ENCODE data around the gene NKG7. TPM values are rescaled to one million over a fixed set of nuclear protein-coding genes. Genes with fewer than 3 reads are reported as not detected.

NKG7 gene
- total RNA-seq, 2 experiments from 2014 or later, result 401 to 410 TPM

GRCh38 chr19:51356159-51356801, 16.2 kb downstream of the NKG7 start:
- peaks cover 31% of the 10 kb centered on the region for H3K36me3 Mint-ChIP-seq (ENCODE audit: low read depth)
- H3K9me3 Mint-ChIP-seq (ENCODE audit: insufficient read depth), result no peaks in the 10 kb centered on the region
- H3K4me1 Mint-ChIP-seq (ENCODE audit: low read depth), result peaks cover 41% of the 10 kb centered on the region
- no peak for ATAC-seq
- peak overlapping the region; percentile 30 for H3K27ac Mint-ChIP-seq
- no peak for DNase-seq
- H3K27me3 Mint-ChIP-seq (ENCODE audit: low read depth), result no peaks in the 10 kb centered on the region
- CTCF ChIA-PET, result interaction anchor here (0.6 to 1.2 kb wide), 3 partner anchors 38 to 51 kb away, joined by 3 read pairs; no protein-coding TSS in a partner anchor
- no peak overlapping the region for H3K4me3 Mint-ChIP-seq
- POLR2A ChIA-PET, result interaction anchor here (0.9 to 1.7 kb wide), 3 partner anchors 9 to 1271 kb away, joined by 3 to 4 read pairs (median 3); partner anchors contain the start of gene NKG7

- H3K4me3 Mint-ChIP-seq, result peak overlapping the region; percentile 9
- H3K27ac Mint-ChIP-seq, result peak overlapping the region; percentile 76
- peaks cover 36% of the 10 kb centered on the region for H3K36me3 Mint-ChIP-seq (ENCODE audit: low read depth)
- no peaks in the 10 kb centered on the region for H3K9me3 Mint-ChIP-seq (ENCODE audit: insufficient read depth)
- ChIA-PET CTCF (interaction anchor here (0.8 to 1.2 kb wide), 5 partner anchors 10 to 53 kb away, joined by 3 to 7 read pairs (median 5); no protein-coding TSS in a partner anchor), POLR2A (interaction anchor here (0.7 to 1.7 kb wide), 4 partner anchors 10 to 17 kb away, joined by 3 to 6 read pairs (median 4); partner anchors contain the start of gene NKG7)
- ATAC-seq, result peak; percentile 94
- H3K4me1 Mint-ChIP-seq (ENCODE audit: low read depth), result peaks cover 38% of the 10 kb centered on the region
- peak; percentile 77 for DNase-seq
- H3K27me3 Mint-ChIP-seq (ENCODE audit: low read depth), result no peaks in the 10 kb centered on the region
Measured at GRCh38 chr19:51354742-51355148, 17.7 kb downstream of the NKG7 start.

GRCh38 chr19:51354103-51354741, 18.2 kb downstream of the NKG7 start:
- Mint-ChIP-seq H3K36me3 (ENCODE audit: low read depth) (peaks cover 36% of the 10 kb centered on the region), H3K4me1 (ENCODE audit: low read depth) (peaks cover 34% of the 10 kb centered on the region), H3K27me3 (ENCODE audit: low read depth) (no peaks in the 10 kb centered on the region), H3K9me3 (ENCODE audit: insufficient read depth) (no peaks in the 10 kb centered on the region), H3K27ac (peak overlapping the region; percentile 76), H3K4me3 (no peak overlapping the region)
- ChIA-PET CTCF (interaction anchor here (0.9 to 1.2 kb wide), 4 partner anchors 10 to 44 kb away, joined by 3 to 7 read pairs (median 6); no protein-coding TSS in a partner anchor), POLR2A (interaction anchor here (0.7 to 0.8 kb wide), 3 partner anchors 10 to 18 kb away, joined by 3 to 6 read pairs (median 3); partner anchors contain the start of gene NKG7)
- DNase-seq (no peak), ATAC-seq (peak; percentile 4)

GRCh38 chr19:51352783-51353360, 19.6 kb downstream of the NKG7 start:
- ATAC-seq, result no peak
- Mint-ChIP-seq H3K4me1 (ENCODE audit: low read depth) (peaks cover 29% of the 10 kb centered on the region), H3K9me3 (ENCODE audit: insufficient read depth) (no peaks in the 10 kb centered on the region), H3K27ac (no peak overlapping the region), H3K27me3 (ENCODE audit: low read depth) (no peaks in the 10 kb centered on the region), H3K4me3 (no peak overlapping the region), H3K36me3 (ENCODE audit: low read depth) (peaks cover 32% of the 10 kb centered on the region)
- CTCF ChIA-PET, result no interaction called here
- POLR2A ChIA-PET, result no interaction called here
- DNase-seq, result no peak

- Mint-ChIP-seq H3K4me1 (ENCODE audit: low read depth) (peaks cover 21% of the 10 kb centered on the region), H3K9me3 (ENCODE audit: insufficient read depth) (no peaks in the 10 kb centered on the region), H3K4me3 (no peak overlapping the region), H3K27ac (no peak overlapping the region), H3K27me3 (ENCODE audit: low read depth) (no peaks in the 10 kb centered on the region), H3K36me3 (ENCODE audit: low read depth) (peaks cover 32% of the 10 kb centered on the region)
- DNase-seq, result no peak
- no peak for ATAC-seq
- ChIA-PET POLR2A (no interaction called here), CTCF (no interaction called here)
Measured at GRCh38 chr19:51351266-51351990, 21.0 kb downstream of the NKG7 start.

GRCh38 chr19:51347209-51347928, 25.1 kb downstream of the NKG7 start:
- peaks cover 38% of the 10 kb centered on the region for H3K36me3 Mint-ChIP-seq (ENCODE audit: low read depth)
- ChIA-PET POLR2A (no interaction called here), CTCF (interaction anchor here (1.0 to 1.4 kb wide), 2 partner anchors 9 to 168 kb away, joined by 3 to 4 read pairs; no protein-coding TSS in a partner anchor)
- ATAC-seq (no peak), DNase-seq (no peak)
- H3K4me3 Mint-ChIP-seq, result no peak overlapping the region
- H3K9me3 Mint-ChIP-seq (ENCODE audit: insufficient read depth), result no peaks in the 10 kb centered on the region
- H3K4me1 Mint-ChIP-seq (ENCODE audit: low read depth), result peaks cover 6% of the 10 kb centered on the region
- no peaks in the 10 kb centered on the region for H3K27me3 Mint-ChIP-seq (ENCODE audit: low read depth)
- peak overlapping the region; percentile 31 for H3K27ac Mint-ChIP-seq

GRCh38 chr19:51346742-51347141, 25.7 kb downstream of the NKG7 start:
- Mint-ChIP-seq H3K36me3 (ENCODE audit: low read depth) (peaks cover 33% of the 10 kb centered on the region), H3K9me3 (ENCODE audit: insufficient read depth) (no peaks in the 10 kb centered on the region), H3K4me3 (no peak overlapping the region), H3K27ac (no peak overlapping the region), H3K4me1 (ENCODE audit: low read depth) (peaks cover 6% of the 10 kb centered on the region), H3K27me3 (ENCODE audit: low read depth) (no peaks in the 10 kb centered on the region)
- ChIA-PET POLR2A (no interaction called here), CTCF (interaction anchor here (1.0 kb wide), 1 partner anchor 9 kb away, joined by 3 read pairs; no protein-coding TSS in a partner anchor)
- ATAC-seq (no peak), DNase-seq (no peak)

GRCh38 chr19:51345076-51345620, 27.3 kb downstream of the NKG7 start:
- H3K27ac Mint-ChIP-seq, result no peak overlapping the region
- peaks cover 26% of the 10 kb centered on the region for H3K36me3 Mint-ChIP-seq (ENCODE audit: low read depth)
- DNase-seq, result no peak
- no peak for ATAC-seq
- H3K27me3 Mint-ChIP-seq (ENCODE audit: low read depth), result peaks cover 3% of the 10 kb centered on the region
- H3K9me3 Mint-ChIP-seq (ENCODE audit: insufficient read depth), result no peaks in the 10 kb centered on the region
- H3K4me3 Mint-ChIP-seq, result no peak overlapping the region
- H3K4me1 Mint-ChIP-seq (ENCODE audit: low read depth), result peaks cover 9% of the 10 kb centered on the region
- ChIA-PET POLR2A (no interaction called here), CTCF (no interaction called here)

GRCh38 chr19:51342631-51343569, 29.6 kb downstream of the NKG7 start:
- peaks cover 3% of the 10 kb centered on the region for H3K27me3 Mint-ChIP-seq (ENCODE audit: low read depth)
- H3K27ac Mint-ChIP-seq, result no peak overlapping the region
- H3K4me1 Mint-ChIP-seq (ENCODE audit: low read depth), result peaks cover 24% of the 10 kb centered on the region
- DNase-seq (no peak), ATAC-seq (no peak)
- ChIA-PET POLR2A (interaction anchor here (3.3 kb wide), 1 partner anchor 22 kb away, joined by 12 read pairs; no protein-coding TSS in a partner anchor), CTCF (interaction anchor here (0.8 to 5.3 kb wide), 3 partner anchors 23 to 98 kb away, joined by 3 to 38 read pairs (median 7); partner anchors contain the start of gene ETFB)
- H3K4me3 Mint-ChIP-seq, result no peak overlapping the region
- H3K9me3 Mint-ChIP-seq (ENCODE audit: insufficient read depth), result no peaks in the 10 kb centered on the region
- H3K36me3 Mint-ChIP-seq (ENCODE audit: low read depth), result peaks cover 23% of the 10 kb centered on the region

Data from activated CD8-positive, alpha-beta T cell treated with anti-CD3 and anti-CD28 coated beads, Interleukin-2, amount 10 ng/mL, durations not matched to agents 7 days and 5 days (primary cell).